A549 (cell line): ENCODE measurements around the gene VRK2.

ENCODE experiments used
- CHD4 ChIP-seq: fragments of 200-600 bp; sonication (generic); IDR thresholded peaks from 2 replicates; pipeline ENCODE4 v1.6.1; 2016; ENCODE audit warnings: antibody characterized with exemption, mild to moderate bottlenecking, borderline replicate concordance
- EP300 ChIP-seq, 2 experiments: fragments of >200 bp; sonication (Bioruptor Twin); formaldehyde crosslinking; IDR thresholded peaks; 2 replicates in 1 of 2; 3 replicates in 1 of 2; pipeline ENCODE4 v1.6.1; 2016 to 2017
- ESRRA ChIP-seq: fragments of 150-350 bp; IDR thresholded peaks from 2 replicates; pipeline ENCODE4 v1.6.1; 2014; ENCODE audit warnings: mild to moderate bottlenecking, low read length, borderline replicate concordance
- MAX ChIP-seq: IDR thresholded peaks from 2 replicates; pipeline ENCODE4 v1.6.1; 2012
- MAZ ChIP-seq: fragments of 150-350 bp; IDR thresholded peaks from 2 replicates; pipeline ENCODE4 v1.6.1; 2014; ENCODE audit warnings: antibody characterized with exemption, low read depth, low read length, borderline replicate concordance
- PHF8 ChIP-seq: fragments of 200-600 bp; sonication (generic); IDR thresholded peaks from 2 replicates; pipeline ENCODE4 v1.6.1; 2016; ENCODE audit warnings: low read depth, mild to moderate bottlenecking, antibody characterized with exemption, moderate library complexity, borderline replicate concordance
- POLR2A ChIP-seq: IDR thresholded peaks from 2 replicates; pipeline ENCODE4 v1.6.1; 2012; ENCODE audit warnings: mild to moderate bottlenecking, low read length
- RFX5 ChIP-seq: fragments of 450-650 bp; IDR thresholded peaks from 2 replicates; pipeline ENCODE4 v1.7.1; 2014; ENCODE audit warnings: antibody characterized with exemption, mild to moderate bottlenecking, moderate library complexity
- TP53 ChIP-seq: fragments of 250-450 bp; sonication (Bioruptor Pico); IDR thresholded peaks from 2 replicates; pipeline ENCODE4 v1.5.0; 2021; ENCODE audit warnings: mild to moderate bottlenecking, moderate library complexity
- TF ChIP-seq, protein P1 (sequence below): fragments of 200-600 bp; sonication (generic); IDR thresholded peaks from 2 replicates; pipeline ENCODE4 v1.6.1; 2016; ENCODE audit warnings: antibody characterized with exemption, mild to moderate bottlenecking, moderate library complexity

GRCh38 chr2:58047373-58047935, 848 bp downstream of the VRK2 start:
- no peak for TF ChIP-seq ESRRA
- no peak for TF ChIP-seq PHF8
- no peak for TF ChIP-seq RFX5
- TF ChIP-seq POLR2A: no peak
- TF ChIP-seq EP300 (IDR thresholded peaks at IDR 0.05): no peak
- no peak for TF ChIP-seq TP53 (CRISPR knock-in tag)
- no peak for TF ChIP-seq CHD4
- TF ChIP-seq MAX: no peak
- TF ChIP-seq, protein P1, sequence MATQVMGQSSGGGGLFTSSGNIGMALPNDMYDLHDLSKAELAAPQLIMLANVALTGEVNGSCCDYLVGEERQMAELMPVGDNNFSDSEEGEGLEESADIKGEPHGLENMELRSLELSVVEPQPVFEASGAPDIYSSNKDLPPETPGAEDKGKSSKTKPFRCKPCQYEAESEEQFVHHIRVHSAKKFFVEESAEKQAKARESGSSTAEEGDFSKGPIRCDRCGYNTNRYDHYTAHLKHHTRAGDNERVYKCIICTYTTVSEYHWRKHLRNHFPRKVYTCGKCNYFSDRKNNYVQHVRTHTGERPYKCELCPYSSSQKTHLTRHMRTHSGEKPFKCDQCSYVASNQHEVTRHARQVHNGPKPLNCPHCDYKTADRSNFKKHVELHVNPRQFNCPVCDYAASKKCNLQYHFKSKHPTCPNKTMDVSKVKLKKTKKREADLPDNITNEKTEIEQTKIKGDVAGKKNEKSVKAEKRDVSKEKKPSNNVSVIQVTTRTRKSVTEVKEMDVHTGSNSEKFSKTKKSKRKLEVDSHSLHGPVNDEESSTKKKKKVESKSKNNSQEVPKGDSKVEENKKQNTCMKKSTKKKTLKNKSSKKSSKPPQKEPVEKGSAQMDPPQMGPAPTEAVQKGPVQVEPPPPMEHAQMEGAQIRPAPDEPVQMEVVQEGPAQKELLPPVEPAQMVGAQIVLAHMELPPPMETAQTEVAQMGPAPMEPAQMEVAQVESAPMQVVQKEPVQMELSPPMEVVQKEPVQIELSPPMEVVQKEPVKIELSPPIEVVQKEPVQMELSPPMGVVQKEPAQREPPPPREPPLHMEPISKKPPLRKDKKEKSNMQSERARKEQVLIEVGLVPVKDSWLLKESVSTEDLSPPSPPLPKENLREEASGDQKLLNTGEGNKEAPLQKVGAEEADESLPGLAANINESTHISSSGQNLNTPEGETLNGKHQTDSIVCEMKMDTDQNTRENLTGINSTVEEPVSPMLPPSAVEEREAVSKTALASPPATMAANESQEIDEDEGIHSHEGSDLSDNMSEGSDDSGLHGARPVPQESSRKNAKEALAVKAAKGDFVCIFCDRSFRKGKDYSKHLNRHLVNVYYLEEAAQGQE: no peak
- TF ChIP-seq MAZ: no peak
